Activated gamma-delta T cell (primary cell): ENCODE data around the gene PRKRA.
"Not testable (repeated sequence)": the region's sequence is repeated elsewhere in the genome, so short reads cannot be mapped to it uniquely, and the experiment has no call there.

Source experiments
- DNase-seq: peaks from one replicate; lab custom pipeline; 2025; lab: John Stamatoyannopoulos, UW

Gene PRKRA

GRCh38 chr2:178457390-178457886 lies 6.5 kb upstream of the PRKRA start:
- no peak for DNase-seq

GRCh38 chr2:178455947-178456346 lies 5.0 kb upstream of the PRKRA start:
- no peak for DNase-seq

DNA sequence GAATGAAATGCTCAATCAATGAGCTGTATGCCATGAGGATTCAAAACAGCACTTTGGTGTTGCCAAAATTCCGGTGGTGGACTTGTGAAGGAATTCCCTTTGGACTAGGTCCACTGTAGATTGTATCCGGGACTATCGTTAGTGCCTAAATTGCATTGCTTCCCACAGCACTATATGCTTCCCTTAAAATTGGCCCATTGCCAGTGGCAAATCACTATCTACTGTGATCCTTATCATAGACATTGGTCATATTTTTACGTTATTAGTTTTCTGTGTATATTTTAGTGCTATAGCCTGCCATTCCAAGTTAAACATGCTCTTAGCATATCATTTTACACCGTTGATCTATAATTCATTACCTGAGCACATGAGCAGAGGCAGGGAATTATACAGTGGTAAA lies 1.9 kb upstream of the PRKRA start:
- DNase-seq = no peak

- no peak for DNase-seq
These were observed 1.4 kb upstream of the PRKRA start for GRCh38 chr2:178452334-178452733.

GRCh38 chr2:178450524-178450773 lies 526 bp downstream of the PRKRA start:
- DNase-seq = no peak

- no peak for DNase-seq
These were observed 1.1 kb downstream of the PRKRA start for GRCh38 chr2:178449700-178450523.

GRCh38 chr2:178448968-178449661 lies 1.9 kb downstream of the PRKRA start:
- no peak for DNase-seq

DNA sequence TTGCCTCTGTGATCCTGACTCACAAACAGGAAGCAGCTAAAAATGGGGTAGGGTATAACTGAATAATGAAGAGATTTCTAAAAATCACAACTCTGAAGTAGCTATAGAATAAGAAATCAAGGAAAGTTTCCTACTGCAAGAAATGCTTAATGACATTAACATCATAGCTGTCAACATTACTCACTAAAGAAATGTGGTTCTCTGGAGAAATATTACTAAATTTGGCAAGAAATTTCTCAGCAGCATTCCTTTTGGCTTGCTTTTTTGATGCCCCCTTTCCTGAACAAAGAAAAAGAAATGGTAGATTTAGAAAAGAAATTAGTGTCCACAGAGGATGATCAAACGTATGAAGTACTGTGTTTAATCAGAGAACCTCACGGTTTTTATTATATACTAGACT lies 9.5 kb downstream of the PRKRA start:
- no peak for DNase-seq

DNA sequence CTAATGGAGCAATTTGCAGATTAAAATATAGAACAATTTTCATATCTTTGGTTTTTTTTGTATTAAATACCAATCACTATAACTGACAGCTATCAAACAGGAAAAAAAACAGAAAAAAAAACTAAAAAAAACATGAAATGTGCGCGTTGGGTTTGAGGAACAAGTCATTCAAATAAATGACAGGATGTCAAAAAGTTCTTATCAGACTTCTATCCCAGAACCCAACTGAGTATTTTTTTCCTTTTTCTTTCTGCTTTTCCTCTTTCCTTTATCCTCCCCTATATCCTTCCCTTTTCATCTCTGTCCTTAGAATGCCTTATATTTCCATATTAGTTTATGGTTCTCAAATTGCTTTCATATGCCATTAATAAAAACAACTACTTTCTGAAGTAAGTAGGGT lies 14.3 kb downstream of the PRKRA start:
- DNase-seq = no peak

DNA sequence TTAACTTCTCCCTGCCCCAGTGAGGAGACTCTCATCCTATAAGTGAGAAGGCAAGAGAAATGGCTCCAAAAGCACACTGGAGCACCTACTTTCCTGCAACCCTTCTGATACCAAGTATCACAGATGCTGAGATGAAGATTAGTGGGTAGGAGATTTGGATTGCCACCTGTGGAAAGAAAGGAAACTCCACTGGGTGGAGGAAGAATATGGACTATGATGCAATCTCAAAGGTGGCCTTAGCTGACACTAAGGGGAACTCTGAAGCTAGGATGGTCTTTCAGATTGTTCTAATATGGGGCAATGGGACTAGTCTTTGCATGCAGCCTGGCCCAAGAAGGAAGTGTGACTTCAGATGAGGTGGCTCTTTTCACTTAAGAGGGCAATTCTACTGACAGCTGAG lies 21.6 kb downstream of the PRKRA start:
- no peak for DNase-seq

GRCh38 chr2:178428396-178428806 lies 22.6 kb downstream of the PRKRA start:
- DNase-seq = no peak

GRCh38 chr2:178427458-178427857 lies 23.5 kb downstream of the PRKRA start:
- DNase-seq = no peak

DNA sequence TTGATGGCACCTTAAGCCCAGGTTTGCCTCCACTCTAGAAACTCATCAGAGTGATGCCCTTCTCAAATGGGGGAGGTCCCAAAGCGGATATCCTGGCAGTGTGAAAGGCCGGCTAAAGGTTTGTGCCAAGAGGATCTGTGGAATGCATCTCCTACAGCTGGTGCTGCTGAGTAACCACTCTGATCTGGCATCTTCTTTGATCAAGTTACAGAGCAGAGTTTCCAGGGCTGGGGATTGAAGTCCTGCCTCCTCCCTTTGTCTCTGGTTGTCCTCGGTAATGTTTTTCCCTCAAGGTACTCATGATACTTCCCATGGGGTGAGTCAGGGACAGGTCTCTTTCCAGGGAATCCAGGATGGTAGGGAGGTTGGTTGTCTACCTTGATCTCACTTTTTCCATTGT lies 24.6 kb downstream of the PRKRA start:
- DNase-seq = no peak

- DNase-seq = no peak
These were observed 25.6 kb downstream of the PRKRA start for GRCh38 chr2:178425255-178425827.

GRCh38 chr2:178423746-178424145 lies 27.2 kb downstream of the PRKRA start:
- DNase-seq = not testable (repeated sequence)

DNA sequence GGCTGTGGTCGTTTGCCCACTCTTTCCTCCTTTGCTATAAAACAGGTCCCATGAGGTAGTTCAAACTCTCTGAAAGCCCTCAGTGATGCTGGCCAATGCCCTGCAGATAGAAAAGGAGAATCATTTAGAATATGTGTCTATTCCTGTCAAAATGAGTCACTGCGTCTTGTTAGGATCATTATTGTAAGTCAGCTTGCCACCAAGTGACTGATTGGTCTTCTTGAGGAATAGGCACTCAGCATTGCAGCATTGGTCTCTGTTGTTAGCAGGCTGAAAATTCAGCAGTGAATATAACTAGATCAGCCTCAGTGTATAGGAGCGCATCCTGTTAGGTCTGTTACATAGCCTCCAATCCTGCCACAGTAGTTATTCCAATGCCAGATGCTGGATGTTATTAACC lies 28.9 kb downstream of the PRKRA start:
- no peak for DNase-seq

DNA sequence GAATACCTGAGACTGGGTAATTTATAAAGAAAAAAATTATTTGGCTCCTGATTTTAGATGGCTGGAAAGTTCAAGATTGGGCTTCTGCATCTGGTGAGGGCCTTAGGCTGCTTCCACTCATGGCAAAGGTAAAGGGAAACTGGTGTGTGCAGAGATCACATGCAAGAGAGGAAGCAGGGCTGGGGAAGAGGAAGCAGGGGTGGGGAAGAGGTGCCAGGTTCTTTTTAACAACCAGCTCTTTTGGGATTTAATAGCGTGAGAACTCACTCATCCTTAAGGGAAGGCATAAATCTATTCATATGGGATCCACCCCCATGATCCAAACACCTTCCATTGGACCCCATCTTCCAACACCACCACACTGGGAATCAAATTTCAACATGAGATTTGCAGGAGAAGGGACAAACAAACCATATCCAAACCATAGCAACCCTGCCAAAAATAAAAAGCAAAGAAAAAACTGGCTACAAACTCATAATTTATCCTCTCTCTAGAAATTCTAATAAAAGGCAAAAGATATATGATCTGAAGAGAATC lies 30.4 kb downstream of the PRKRA start:
- DNase-seq = no peak

GRCh38 chr2:178419123-178419522 lies 31.9 kb downstream of the PRKRA start:
- DNase-seq = no peak

- DNase-seq = no peak
These were observed 32.5 kb downstream of the PRKRA start for GRCh38 chr2:178418426-178418825.

DNA sequence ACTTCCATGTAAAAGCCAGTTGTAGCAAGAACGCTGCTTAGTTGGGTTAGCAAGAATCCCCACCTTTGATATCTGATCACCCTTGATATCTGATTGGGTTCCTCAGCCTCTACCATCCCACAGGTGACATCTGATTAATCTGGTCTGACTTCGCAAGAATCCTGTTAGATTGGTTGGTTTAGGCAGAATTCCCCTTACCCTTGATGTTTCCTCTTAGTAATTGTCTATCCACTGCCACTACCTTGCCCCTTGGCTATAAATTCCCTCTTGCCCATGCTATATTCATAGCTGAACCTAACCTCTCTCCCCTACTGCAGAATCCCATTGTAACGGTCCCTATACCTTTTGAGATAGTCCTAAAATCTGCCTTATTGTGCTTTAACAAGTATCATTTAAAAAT lies 33.1 kb downstream of the PRKRA start:
- no peak for DNase-seq

DNA sequence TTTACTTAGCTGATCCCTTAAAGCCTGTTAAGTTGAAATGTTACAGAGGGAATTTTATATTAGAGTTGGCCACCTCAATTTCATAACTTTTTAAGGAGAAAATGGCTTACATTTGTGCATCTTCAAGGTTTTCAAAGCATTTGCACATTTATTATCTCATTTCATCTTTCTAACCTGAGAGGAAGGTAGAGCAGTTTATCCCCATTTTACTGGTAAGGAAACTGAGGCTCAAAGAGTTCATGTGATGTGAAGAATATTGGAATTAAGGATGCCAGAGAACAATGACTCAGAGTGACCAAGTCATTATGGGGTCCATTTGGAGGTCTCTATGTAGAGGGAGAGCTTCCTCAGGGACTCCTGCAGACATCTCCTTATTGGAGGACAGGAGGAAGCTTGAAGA lies 35.0 kb downstream of the PRKRA start:
- no peak for DNase-seq

DNA sequence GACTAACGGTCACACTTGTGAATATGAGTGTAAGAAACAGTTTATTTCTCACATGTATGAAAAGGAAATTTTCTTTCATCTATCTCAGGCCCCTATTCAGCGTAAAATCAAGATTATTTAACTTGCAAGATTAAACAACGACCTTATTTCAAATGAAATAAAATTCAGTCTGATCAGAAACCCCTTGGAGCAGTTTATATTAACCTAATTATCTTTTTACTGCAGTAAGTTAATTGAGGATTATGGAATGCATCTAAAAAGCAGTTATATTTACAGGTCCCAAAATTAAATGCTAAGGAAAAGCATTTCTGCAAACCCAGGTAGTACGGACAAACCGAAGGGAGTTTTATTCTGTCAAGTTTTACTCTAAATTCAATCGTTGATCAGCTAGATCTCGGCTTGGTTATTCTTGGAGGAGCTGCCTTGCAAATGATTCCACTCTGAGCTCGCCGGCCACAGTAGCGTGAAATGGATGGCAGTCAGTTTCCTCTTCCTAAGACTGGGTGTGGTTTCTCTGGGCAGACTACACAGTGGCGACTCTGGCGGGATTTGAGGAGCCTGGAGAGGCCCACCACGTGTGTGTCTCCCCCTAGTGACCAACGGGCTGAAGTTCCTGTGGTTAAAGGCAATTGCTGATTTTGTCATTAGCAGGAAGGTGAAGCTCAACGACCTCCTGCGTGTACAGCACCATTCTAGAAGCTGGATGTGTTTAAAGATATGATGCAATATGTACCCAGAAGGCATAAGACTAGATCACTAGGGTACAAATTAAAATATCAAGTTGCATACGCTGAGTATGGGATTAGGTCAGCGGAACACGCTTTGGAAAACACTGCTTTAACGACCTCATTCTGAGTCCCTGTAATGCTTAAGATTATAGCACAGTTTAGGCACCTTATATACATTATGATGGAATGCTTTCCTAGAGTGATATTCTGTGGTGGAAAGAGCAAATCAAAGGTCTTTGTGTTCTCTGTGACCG lies 36.4 kb downstream of the PRKRA start:
- no peak for DNase-seq
